Uterus (tissue), 4 donors: ENCODE results near the gene UCK1. TPM values are rescaled to one million over a fixed set of nuclear protein-coding genes. Genes with fewer than 3 reads are reported as not detected.

ENCODE experiments used
- DNase-seq, 2 donors: peaks; one replicate each; pipeline ENCODE4 v3.0.0-alpha.2; 2019 to 2020
- H3K27ac ChIP-seq, 2 donors: fragments of 200-600 bp; sonication (generic); 1 replicate in 1 of 2; 2 replicates in 1 of 2; pipeline ENCODE4 v1.5.1; 2016 to 2018
- H3K27me3 ChIP-seq, 2 donors: fragments of 200-600 bp; sonication (generic); one replicate each; pipeline ENCODE4 v1.5.1; 2018 to 2019; ENCODE audit warnings: control low read depth in 1 of 2
- H3K36me3 ChIP-seq, 2 donors: fragments of 200-600 bp; sonication (generic); one replicate each; pipeline ENCODE4 v1.5.1; 2019; ENCODE audit warnings: control low read depth in 1 of 2
- H3K4me1 ChIP-seq, 2 donors: fragments of 200-600 bp; sonication (generic); one replicate each; pipeline ENCODE4 v1.5.1; 2018 to 2019; ENCODE audit warnings: control low read depth in 1 of 2
- H3K4me3 ChIP-seq, 2 donors: fragments of 200-600 bp; sonication (generic); 1 replicate in 1 of 2; 2 replicates in 1 of 2; pipeline ENCODE4 v1.5.1; 2018 to 2019; ENCODE audit warnings: mild to moderate bottlenecking in 1 of 2
- H3K9me3 ChIP-seq, 2 donors: fragments of 200-600 bp; sonication (generic); one replicate each; pipeline ENCODE4 v1.5.1; 2019; ENCODE audit warnings: control low read depth in 1 of 2
- CTCF ChIP-seq, 4 experiments: fragments of 200-600 bp in 2 of 4; fragments of 450-650 bp in 2 of 4; sonication (generic) in 2 of 4; IDR thresholded peaks; one replicate each; pipeline ENCODE4 v1.5.1; 2016 to 2019; ENCODE audit warnings: antibody characterized with exemption in 4 of 4, mild to moderate bottlenecking in 2 of 4, moderate library complexity in 1 of 4
- POLR2A ChIP-seq, 2 donors: fragments of 450-650 bp; IDR thresholded peaks; one replicate each; pipeline ENCODE4 v1.6.1; 2016; ENCODE audit warnings: antibody characterized with exemption in 2 of 2, mild to moderate bottlenecking in 1 of 2, moderate library complexity in 1 of 2
- intact Hi-C: fragments of 100-400 bp; cut with DNase I; formaldehyde crosslinking; loops from one replicate; pipeline ENCODE4 v1.15.1; 2023; ENCODE audit warnings: low total_unique reads
- total RNA-seq, 4 donors: library from RNA; depleted of rRNA in 3 of 4; stranded (reverse); fragments of >200 nt in 3 of 4; gene quantifications; one replicate each; pipeline versions ENCODE4 v1.1.0 to v1.2.4, GENCODE V29; 2014 to 2023
- donor health status: DM: yes; HTN: yes; CAD: no.

The UCK1 gene
- total RNA-seq, 4 donors from 2014 or later, result 7.7 to 37.7 (median 18.6) TPM

- H3K4me1 ChIP-seq, result no peaks in the 10 kb centered on the region
- TF ChIP-seq POLR2A (IDR thresholded peaks at IDR 0.05) (no peak), CTCF (IDR thresholded peaks at IDR 0.05) (no peak)
- H3K27ac ChIP-seq, result no peak overlapping the region
- no peaks in the 10 kb centered on the region for H3K36me3 ChIP-seq
- H3K4me3 ChIP-seq, result no peak overlapping the region
- no peaks in the 10 kb centered on the region for H3K9me3 ChIP-seq
- no peaks in the 10 kb centered on the region for H3K27me3 ChIP-seq
- intact Hi-C loops, result no loop called here
- DNase-seq, result no peak
These were observed 47.0 kb upstream of the UCK1 start for GRCh38 chr9:131578021-131578420.

- Histone ChIP-seq H3K27ac (no peak overlapping the region), H3K4me1 (no peaks in the 10 kb centered on the region), H3K36me3 (no peaks in the 10 kb centered on the region), H3K4me3 (no peak overlapping the region), H3K9me3 (no peaks in the 10 kb centered on the region), H3K27me3 (no peaks in the 10 kb centered on the region)
- intact Hi-C loops, result no loop called here
- TF ChIP-seq POLR2A (IDR thresholded peaks at IDR 0.05) (no peak), CTCF (IDR thresholded peaks at IDR 0.05) (no peak)
- DNase-seq, result no peak
These were observed 46.2 kb upstream of the UCK1 start for GRCh38 chr9:131577005-131578000.

- no peaks in the 10 kb centered on the region for H3K4me1 ChIP-seq
- TF ChIP-seq POLR2A (IDR thresholded peaks at IDR 0.05), result no peak
- TF ChIP-seq CTCF (IDR thresholded peaks at IDR 0.05), result no peak
- H3K27me3 ChIP-seq, result no peaks in the 10 kb centered on the region
- H3K36me3 ChIP-seq, result no peaks in the 10 kb centered on the region
- intact Hi-C loops, result no loop called here
- no peak overlapping the region for H3K27ac ChIP-seq
- no peaks in the 10 kb centered on the region for H3K9me3 ChIP-seq
- DNase-seq, result no peak
- H3K4me3 ChIP-seq, result no peak overlapping the region
These were observed 45.1 kb upstream of the UCK1 start for GRCh38 chr9:131575946-131576853.

- H3K9me3 ChIP-seq, result no peaks in the 10 kb centered on the region
- no peaks in the 10 kb centered on the region for H3K27me3 ChIP-seq
- H3K4me1 ChIP-seq, result no peaks in the 10 kb centered on the region
- no peak overlapping the region for H3K4me3 ChIP-seq
- no peaks in the 10 kb centered on the region for H3K36me3 ChIP-seq
- intact Hi-C loops, result no loop called here
- TF ChIP-seq CTCF (IDR thresholded peaks at IDR 0.05), result no peak
- H3K27ac ChIP-seq, result no peak overlapping the region
- peak in 1 of 2 donors; percentile 12 for DNase-seq
These were observed 43.9 kb upstream of the UCK1 start for GRCh38 chr9:131574730-131575640.
